ENCODE data around the gene PARVA.

- TF ChIP-seq CTCF (IDR thresholded peaks at IDR 0.05) (no peak), POLR2A (IDR thresholded peaks at IDR 0.05) (no peak)
These were observed 3.4 kb downstream of the PARVA start for GRCh38 chr11:12380565-12381325.
